Measurements from ENCODE around the gene NES. TPM values are rescaled to one million over a fixed set of nuclear protein-coding genes. Genes with fewer than 3 reads are reported as not detected.

The NES gene
- total and polyA plus RNA-seq, 4 donors = 0.15 to 3.1 (median 1.9) TPM

GRCh38 chr1:156657741-156658319, 19.4 kb downstream of the NES start:
- H3K4me3 ChIP-seq (ENCODE audit: low read depth in 1 of 3, low read length in 3 of 3) = no peak overlapping the region
- no peak for DNase-seq (ENCODE audit: low spot score)
- no peaks in the 10 kb centered on the region for H3K36me3 ChIP-seq (ENCODE audit: control insufficient read depth in 4 of 4, insufficient read depth in 3 of 4, low read depth in 1 of 4, low read length in 3 of 4)
- peaks cover 0 to 6% (median 3%) of the 10 kb centered on the region in 4 donors for H3K27me3 ChIP-seq (ENCODE audit: control insufficient read depth in 4 of 4, insufficient read depth in 4 of 4, low read length in 3 of 4)
- H3K27ac ChIP-seq (ENCODE audit: low read depth in 1 of 2, low read length in 2 of 2) = no peak overlapping the region
- H3K4me1 ChIP-seq (ENCODE audit: control insufficient read depth in 4 of 4, insufficient read depth in 4 of 4, low read length in 3 of 4) = peaks cover 0 to 31% (median 17%) of the 10 kb centered on the region in 4 donors
- WGBS = 18% methylated on average over 15 of the region's 15 CpGs
- no peak overlapping the region for H3K9ac ChIP-seq (ENCODE audit: low read depth in 1 of 2, low read length in 2 of 2)
- TF ChIP-seq MAX (IDR thresholded peaks at IDR 0.05) = no peak
- TF ChIP-seq GABPA (IDR thresholded peaks at IDR 0.05 in 1 of 2, conservative IDR thresholded peaks at IDR 0.05 in 1 of 2) = no peak
- no peak for TF ChIP-seq NR2F2 (IDR thresholded peaks at IDR 0.05)
- no peak for TF ChIP-seq CTCF (IDR thresholded peaks at IDR 0.05; ENCODE audit: low read depth, low read length, missing input control)
- no peak for TF ChIP-seq REST (IDR thresholded peaks at IDR 0.05)
- TF ChIP-seq YY1 (IDR thresholded peaks at IDR 0.05) = no peak
- TF ChIP-seq FOXA1 (IDR thresholded peaks at IDR 0.05) = no peak
- no peak for TF ChIP-seq JUND (IDR thresholded peaks at IDR 0.05)
- TF ChIP-seq EGR1 (IDR thresholded peaks at IDR 0.05; ENCODE audit: low read depth in 2 of 2) = no peak
- no peak for TF ChIP-seq SP1 (IDR thresholded peaks at IDR 0.05)
- TF ChIP-seq TAF1 (conservative IDR thresholded peaks at IDR 0.05) = no peak
- TF ChIP-seq HNF4A (conservative IDR thresholded peaks at IDR 0.05) = no peak
- TF ChIP-seq RXRA (IDR thresholded peaks at IDR 0.05) = no peak
- no peak for TF ChIP-seq ZBTB33 (IDR thresholded peaks at IDR 0.05)
- no peak for TF ChIP-seq HNF4G (IDR thresholded peaks at IDR 0.05)
- H3K9me3 ChIP-seq (ENCODE audit: control insufficient read depth in 4 of 4, low read length in 3 of 4) = no peaks in the 10 kb centered on the region
